Stromal cell of bone marrow (primary cell): ENCODE results near the gene MACROH2A1.

Experiments used
- DNase-seq: peaks from one replicate; pipeline ENCODE4 v3.0.0-alpha.2; 2012; ENCODE audit warnings: low read depth

The MACROH2A1 gene

GRCh38 chr5:135330798-135331096 is 68.3 kb downstream of the MACROH2A1 start:
- no peak for DNase-seq

DNA sequence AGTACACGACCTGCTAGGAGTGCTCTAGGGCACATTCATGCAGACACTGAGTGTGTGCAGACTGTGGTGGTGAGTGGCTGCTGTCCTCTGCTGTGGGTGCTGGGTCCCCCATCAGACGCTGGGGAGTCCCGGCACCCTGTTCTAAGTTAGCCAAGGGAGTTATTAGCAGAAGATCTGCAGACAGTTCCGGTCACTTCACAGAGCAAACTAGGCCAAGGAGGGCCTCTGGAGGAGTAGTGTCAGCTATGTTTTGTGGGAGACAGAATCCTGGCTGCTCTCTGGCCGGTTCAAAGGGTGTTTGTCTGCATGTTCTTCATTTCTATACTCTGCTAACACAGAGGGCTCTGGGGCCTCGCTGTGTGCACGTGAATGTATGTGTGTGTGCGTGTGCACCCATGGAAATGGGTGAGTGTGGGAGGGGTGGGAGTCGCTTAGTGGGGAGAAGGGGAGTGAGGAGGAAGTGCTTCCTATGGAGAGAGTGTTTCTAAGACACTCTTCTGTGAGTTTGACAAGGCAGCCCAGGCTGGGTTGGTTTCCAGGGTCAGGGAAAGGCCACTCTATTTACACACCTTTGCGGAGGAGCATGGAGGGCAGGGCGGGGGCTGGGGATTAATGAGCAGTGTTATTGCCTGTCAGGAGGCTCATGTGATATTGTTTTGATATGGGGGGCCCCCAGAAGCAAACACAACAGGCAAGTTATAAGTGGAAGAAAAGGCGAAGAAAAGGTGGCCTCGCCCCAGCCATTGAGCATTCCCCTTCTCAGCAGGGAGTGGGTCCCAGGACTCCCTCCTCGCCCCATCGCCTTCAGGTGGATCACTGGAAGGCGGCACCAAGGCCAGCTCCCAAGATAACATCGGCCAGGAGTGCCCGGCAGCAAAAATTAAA is 68.9 kb downstream of the MACROH2A1 start:
- DNase-seq = no peak

DNA sequence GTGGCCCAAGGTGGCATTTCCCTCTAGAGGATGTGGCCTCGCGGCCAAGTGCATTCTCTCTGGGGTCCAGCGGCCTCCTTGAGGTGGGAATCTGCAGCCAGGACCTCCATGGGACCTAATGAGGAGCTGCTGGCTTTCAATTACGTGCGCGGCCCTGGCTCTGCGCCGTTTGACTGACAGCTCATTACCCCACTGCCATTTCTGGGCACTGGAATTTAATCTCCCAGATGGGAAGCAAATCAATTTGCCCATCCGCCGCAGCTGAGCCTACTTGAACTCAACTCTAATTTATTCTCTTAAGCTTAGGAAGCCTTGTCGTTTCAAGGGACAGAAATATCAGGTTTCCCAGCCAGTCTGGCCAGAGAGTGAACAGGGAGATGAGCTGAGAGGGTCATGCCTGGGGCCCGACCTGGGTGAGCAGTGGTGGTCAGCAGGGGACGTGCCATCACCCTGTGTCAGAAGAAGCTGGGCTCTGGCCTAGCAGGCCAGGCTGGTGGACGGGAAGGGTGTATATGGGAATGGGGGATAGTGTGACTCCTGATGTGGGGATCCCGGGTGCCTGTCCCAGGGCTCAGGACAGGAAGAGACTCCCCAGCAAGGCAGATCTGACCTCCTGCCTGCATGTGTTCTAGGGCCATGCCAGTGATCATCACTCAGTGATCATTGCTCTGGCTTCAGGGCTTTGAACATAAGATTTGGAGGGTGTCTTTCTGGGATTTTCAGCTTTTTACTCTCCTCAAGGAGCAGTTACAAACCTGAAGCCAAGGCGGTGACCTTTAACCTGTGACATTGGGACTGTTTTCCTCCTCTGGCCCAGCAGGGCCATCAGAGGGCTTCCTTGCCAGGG is 69.7 kb downstream of the MACROH2A1 start:
- no peak for DNase-seq

DNA sequence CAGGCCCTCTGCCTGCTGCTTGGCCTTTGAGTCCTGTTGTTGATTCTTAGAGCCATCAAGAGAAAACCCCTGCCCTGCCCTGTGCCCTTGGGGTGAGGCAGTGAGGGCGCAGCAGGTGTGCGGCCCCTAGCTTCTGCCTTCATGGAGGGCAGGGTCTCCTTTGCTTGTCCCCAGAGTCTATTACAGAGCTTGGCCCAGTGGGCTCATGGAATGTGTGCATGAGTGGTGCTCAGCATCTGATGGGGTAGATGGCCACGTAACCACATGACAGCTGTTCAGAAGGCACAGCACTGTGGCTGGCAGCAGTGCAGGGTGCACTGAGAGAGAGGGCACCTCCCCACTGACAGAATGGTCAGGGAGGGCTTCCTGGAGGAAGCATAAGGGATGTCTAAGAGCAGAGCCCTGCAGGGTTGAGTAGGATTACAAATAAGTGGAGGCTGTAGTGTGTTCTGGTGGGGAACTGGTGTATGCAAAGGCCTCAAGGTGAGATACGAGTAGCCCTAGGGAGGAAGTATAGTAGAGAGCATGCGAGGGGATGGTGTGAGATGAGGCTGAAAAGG is 70.8 kb downstream of the MACROH2A1 start:
- no peak for DNase-seq

GRCh38 chr5:135327429-135328127 is 71.5 kb downstream of the MACROH2A1 start:
- no peak for DNase-seq

DNA sequence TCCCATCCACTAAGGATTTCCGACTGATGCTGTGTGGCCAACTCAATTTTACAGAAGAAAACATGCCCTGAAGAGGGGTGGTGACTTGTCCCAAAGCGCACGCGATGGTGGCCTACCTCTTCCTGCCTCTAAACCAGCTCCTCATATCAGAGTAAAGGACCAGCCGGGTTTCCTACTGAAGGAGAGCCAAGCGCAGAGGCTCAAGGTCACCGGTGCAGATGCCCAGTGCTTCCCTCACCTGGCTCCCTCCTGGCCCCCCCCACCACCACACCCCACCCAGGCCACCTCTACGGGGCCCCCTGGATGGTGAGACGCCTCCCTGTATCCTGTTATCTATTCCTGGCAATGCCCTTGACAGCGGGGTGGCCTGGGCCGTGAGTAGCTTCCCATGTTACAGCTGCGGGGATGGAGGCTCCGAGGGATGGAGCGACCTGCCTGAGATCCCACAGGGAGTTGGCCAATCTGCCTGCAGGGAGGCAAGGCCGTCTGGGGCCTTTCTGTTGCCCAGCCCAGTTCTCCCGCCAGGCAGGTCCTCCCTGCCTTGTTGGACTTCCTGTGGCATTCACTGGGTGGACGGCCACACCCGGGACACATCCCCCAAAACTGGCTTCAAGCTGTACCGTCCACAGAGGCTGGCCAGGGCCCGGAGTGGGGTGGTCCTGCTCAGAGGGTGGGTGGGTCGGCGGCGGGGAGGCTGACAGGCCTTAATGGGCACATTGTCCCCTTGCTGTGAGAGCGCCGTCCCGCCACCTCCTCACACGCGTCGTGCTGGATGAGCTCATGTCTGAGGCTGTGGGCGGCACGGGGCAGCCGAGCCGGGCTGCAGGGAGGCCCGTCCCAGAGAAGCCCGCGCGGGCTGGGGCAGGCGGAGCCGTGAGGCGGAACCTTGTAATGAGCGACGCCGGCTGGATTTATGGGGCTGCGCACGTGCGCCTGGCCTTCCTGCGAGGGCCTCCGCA is 72.5 kb downstream of the MACROH2A1 start:
- no peak for DNase-seq

- no peak for DNase-seq
Observed at GRCh38 chr5:135324897-135325650, 74.0 kb downstream of the MACROH2A1 start.

DNA sequence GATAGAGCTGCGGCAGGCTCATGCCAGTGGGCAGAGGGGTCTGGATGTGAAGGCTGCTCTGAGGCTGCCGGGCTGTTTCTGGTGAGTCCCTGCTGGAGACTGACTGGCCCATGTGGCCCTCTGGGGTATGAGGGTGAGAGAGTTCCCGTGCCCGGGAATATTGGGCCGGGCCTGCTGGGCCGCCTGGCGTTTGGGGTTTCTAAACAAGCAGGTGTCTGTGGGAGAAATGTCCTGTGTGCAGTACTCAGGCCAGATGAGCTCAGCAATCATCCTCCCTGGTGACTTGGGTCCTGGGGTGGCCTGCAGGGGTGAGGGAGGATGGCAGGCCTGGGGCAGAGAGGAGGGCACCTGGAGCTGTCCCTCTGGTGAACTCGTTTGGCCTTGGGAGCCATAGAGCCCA is 74.9 kb downstream of the MACROH2A1 start:
- DNase-seq = no peak

DNA sequence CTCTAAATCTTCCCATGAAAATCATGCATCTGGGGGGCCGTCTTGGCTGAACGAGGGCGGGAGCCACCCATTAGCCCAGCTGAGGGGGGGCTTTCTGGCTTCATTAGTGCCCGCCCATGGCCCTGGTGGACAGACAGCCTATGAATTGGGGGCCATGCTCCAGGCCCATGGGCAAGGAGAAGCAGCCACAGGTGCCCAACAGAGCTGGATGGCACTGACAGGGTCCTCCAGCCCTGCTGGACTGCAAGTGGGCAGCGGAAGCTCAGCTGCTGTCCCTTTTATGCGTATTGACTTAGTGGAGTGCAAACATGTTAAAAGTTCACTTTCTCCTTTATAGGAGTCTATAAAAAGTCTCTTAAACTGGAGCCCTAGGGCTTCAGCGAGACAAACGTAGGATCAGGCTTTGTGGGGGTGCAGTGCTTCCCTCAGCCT is 75.3 kb downstream of the MACROH2A1 start:
- no peak for DNase-seq

DNA sequence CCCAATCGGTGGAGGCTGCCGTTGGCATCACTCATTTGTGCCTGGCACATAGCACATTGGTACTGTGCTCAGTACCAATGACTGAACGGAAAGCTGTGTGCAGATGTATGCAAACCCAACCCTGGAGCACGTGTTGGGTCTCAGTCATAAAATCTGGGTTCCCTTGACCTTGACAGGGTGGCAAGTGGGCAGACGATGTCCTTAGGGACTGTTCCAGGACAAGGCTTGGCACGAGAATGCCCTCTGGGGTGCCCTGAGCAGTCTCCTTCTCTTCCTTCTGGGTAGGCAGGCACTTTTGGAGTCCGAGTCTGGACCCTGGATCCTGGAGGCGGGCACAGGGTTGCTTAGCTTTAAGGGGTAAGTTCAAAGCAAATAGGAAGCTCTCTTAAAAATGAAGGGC is 75.8 kb downstream of the MACROH2A1 start:
- DNase-seq = no peak

GRCh38 chr5:135322744-135323143 is 76.3 kb downstream of the MACROH2A1 start:
- no peak for DNase-seq

- no peak for DNase-seq
Observed at GRCh38 chr5:135322271-135322670, 76.8 kb downstream of the MACROH2A1 start.

GRCh38 chr5:135320718-135321484 is 78.1 kb downstream of the MACROH2A1 start:
- DNase-seq = no peak

- no peak for DNase-seq
Observed at GRCh38 chr5:135319928-135320606, 79.0 kb downstream of the MACROH2A1 start.

DNA sequence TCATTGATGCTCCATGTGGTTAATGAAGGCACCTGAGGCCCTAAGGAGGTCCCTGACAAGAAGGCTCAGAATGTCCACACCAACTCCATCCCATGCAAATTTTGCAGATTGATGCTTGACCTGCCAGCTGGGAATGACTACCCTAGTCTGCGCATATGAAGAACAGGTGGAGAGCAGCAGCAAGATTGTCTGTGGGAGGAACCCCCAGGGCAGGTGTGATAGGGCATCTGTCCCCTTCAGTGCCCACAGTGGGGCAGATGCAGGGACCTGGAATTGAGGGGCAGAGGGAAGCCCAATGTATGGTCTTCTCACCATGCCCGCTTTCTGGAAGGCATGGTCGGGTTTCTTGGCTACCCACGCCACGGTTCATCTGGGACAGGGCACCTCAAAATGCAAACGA is 79.6 kb downstream of the MACROH2A1 start:
- no peak for DNase-seq

DNA sequence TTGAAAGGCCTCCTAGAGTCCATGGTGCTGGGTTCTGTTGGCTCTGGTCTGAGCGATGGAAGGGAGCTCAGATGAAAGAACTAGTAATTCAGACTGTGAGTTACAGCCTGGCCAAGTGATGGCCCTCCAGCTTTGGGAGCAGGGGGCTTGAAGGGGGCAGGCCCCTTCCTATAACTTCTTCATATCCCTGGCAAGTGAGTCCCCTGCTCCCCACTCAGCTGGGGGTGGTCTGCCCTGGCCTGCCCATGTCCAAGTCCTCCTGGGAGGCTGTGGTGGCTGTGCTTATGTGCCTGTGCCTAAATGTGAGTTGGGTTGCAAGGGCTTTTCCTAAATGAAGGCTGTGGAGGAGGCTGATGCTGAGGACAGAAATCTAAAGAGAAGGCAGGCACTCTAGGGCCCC is 80.1 kb downstream of the MACROH2A1 start:
- DNase-seq = no peak

DNA sequence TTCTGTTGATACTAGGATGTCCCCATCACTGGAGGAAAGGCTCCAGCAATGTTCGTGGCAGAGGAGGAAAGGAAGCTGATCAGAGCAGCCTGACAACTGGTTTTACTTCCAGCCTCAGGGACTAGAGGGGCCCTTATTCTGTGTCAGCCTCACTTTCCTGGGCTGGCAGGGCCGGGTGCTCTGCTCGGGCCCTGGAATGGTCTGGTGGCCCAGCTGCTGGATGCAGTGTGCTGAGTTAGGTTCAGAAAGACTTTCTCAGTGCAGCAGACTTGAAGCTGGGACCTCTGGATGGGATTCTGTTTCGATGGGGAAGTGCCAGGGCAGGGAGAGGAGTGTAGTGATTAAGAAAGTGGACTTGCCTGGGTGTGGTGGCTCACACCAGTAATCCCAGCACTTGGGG is 81.0 kb downstream of the MACROH2A1 start:
- no peak for DNase-seq

- no peak for DNase-seq
Observed at GRCh38 chr5:135317286-135317685, 81.7 kb downstream of the MACROH2A1 start.

GRCh38 chr5:135315386-135315785 is 83.6 kb downstream of the MACROH2A1 start:
- no peak for DNase-seq
